Measurements from ENCODE around the gene DENND1A. TPM values are rescaled to one million over a fixed set of nuclear protein-coding genes. Genes with fewer than 3 reads are reported as not detected.

The DENND1A gene
- total and polyA plus RNA-seq, 4 donors: 7.9 to 22.0 (median 13.9) TPM

- H3K4me1 ChIP-seq (ENCODE audit: control insufficient read depth in 4 of 4, insufficient read depth in 4 of 4, low read length in 3 of 4): peaks cover 4 to 14% (median 7%) of the 10 kb centered on the region in 4 donors
- H3K36me3 ChIP-seq (ENCODE audit: control insufficient read depth in 4 of 4, insufficient read depth in 3 of 4, low read depth in 1 of 4, low read length in 3 of 4): peaks cover 2 to 14% (median 7%) of the 10 kb centered on the region in 4 donors
- WGBS: 94% methylated on average over 3 of the region's 3 CpGs
- no peak overlapping the region for H3K4me3 ChIP-seq (ENCODE audit: low read depth in 1 of 3, low read length in 3 of 3)
- H3K27ac ChIP-seq (ENCODE audit: low read depth in 1 of 2, low read length in 2 of 2): no peak overlapping the region
- H3K9ac ChIP-seq (ENCODE audit: low read depth in 1 of 2, low read length in 2 of 2): no peak overlapping the region
- no peaks in the 10 kb centered on the region for H3K9me3 ChIP-seq (ENCODE audit: control insufficient read depth in 4 of 4, low read length in 3 of 4)
- no peaks in the 10 kb centered on the region for H3K27me3 ChIP-seq (ENCODE audit: control insufficient read depth in 4 of 4, insufficient read depth in 4 of 4, low read length in 3 of 4)
- no peak for TF ChIP-seq JUND (IDR thresholded peaks at IDR 0.05)
- no peak for TF ChIP-seq HNF4A (conservative IDR thresholded peaks at IDR 0.05)
- TF ChIP-seq HNF4G (IDR thresholded peaks at IDR 0.05): no peak
- TF ChIP-seq RXRA (IDR thresholded peaks at IDR 0.05): no peak
- no peak for TF ChIP-seq FOXA2 (IDR thresholded peaks at IDR 0.05)
- TF ChIP-seq EGR1 (IDR thresholded peaks at IDR 0.05; ENCODE audit: low read depth in 2 of 2): no peak
- no peak for DNase-seq (ENCODE audit: low spot score)
Measured at GRCh38 chr9:123454361-123454760, 475.6 kb downstream of the DENND1A start.

DNA sequence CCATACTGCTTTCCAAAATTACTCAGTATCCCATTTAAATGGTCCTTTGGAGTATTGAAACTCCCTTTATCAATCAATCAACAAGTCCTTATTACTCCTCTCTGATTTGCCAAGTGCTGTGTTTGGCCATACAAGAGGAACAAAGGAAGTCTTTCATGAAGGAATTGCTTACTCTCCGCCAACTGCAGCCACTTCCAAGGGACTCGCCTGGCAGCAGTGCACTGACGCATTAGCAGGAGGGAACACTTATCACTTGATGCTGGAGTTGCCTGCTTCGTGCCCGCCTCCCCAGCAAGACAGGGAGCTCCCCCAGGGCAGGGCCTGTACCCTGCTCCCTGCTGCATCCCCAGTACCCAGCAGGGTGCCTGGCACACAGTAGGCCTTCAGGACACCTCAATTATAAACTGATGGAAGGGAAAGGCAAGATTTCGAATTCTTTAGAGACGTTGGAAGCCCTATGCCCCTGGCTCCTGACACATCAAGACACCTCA lies 476.1 kb downstream of the DENND1A start:
- DNase-seq (ENCODE audit: low spot score): no peak
- H3K27me3 ChIP-seq (ENCODE audit: control insufficient read depth in 4 of 4, insufficient read depth in 4 of 4, low read length in 3 of 4): no peaks in the 10 kb centered on the region
- 86% methylated on average over 7 of the region's 7 CpGs for WGBS
- H3K9ac ChIP-seq (ENCODE audit: low read depth in 1 of 2, low read length in 2 of 2): no peak overlapping the region
- peaks cover 4 to 14% (median 7%) of the 10 kb centered on the region in 4 donors for H3K4me1 ChIP-seq (ENCODE audit: control insufficient read depth in 4 of 4, insufficient read depth in 4 of 4, low read length in 3 of 4)
- H3K36me3 ChIP-seq (ENCODE audit: control insufficient read depth in 4 of 4, insufficient read depth in 3 of 4, low read depth in 1 of 4, low read length in 3 of 4): peaks cover 2 to 14% (median 7%) of the 10 kb centered on the region in 4 donors
- no peak overlapping the region for H3K4me3 ChIP-seq (ENCODE audit: low read depth in 1 of 3, low read length in 3 of 3)
- H3K9me3 ChIP-seq (ENCODE audit: control insufficient read depth in 4 of 4, low read length in 3 of 4): no peaks in the 10 kb centered on the region
- H3K27ac ChIP-seq (ENCODE audit: low read depth in 1 of 2, low read length in 2 of 2): no peak overlapping the region
- TF ChIP-seq GABPA (IDR thresholded peaks at IDR 0.05 in 1 of 2, conservative IDR thresholded peaks at IDR 0.05 in 1 of 2): no peak
- TF ChIP-seq ATF3 (IDR thresholded peaks at IDR 0.05): no peak
- no peak for TF ChIP-seq RXRA (IDR thresholded peaks at IDR 0.05)

DNA sequence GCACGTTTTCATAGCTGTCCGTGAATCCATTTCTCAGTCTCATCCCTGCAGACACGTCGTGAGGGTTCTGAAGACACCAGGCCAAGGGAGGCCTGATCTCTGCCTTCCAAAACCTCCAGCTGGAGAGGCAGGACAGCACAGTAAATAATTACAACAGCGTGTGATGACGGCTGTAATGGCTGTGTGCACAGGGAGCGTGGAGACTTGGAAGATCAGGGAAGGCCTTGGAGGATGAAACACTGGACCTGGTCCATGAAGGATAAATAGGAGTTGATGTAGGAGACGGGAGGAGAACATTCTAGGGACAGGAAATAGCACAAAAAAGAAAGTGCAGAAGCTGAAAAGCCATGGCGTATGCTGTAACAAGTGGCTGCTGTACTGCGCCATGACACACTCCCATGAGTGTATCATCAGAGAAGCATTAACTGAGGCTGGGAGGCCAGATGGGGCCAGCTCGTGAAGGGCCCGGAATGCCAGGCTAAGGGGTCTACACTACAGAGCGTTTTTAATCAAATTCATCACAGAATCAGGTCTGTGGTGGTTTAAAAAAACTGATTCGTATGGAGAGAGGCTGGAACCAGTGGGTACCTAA lies 476.8 kb downstream of the DENND1A start:
- H3K4me1 ChIP-seq (ENCODE audit: control insufficient read depth in 4 of 4, insufficient read depth in 4 of 4, low read length in 3 of 4): peaks cover 4 to 14% (median 7%) of the 10 kb centered on the region in 4 donors
- H3K9me3 ChIP-seq (ENCODE audit: control insufficient read depth in 4 of 4, low read length in 3 of 4): no peaks in the 10 kb centered on the region
- WGBS: 96% methylated on average over 14 of the region's 14 CpGs
- H3K9ac ChIP-seq (ENCODE audit: low read depth in 1 of 2, low read length in 2 of 2): no peak overlapping the region
- H3K27me3 ChIP-seq (ENCODE audit: control insufficient read depth in 4 of 4, insufficient read depth in 4 of 4, low read length in 3 of 4): no peaks in the 10 kb centered on the region
- peaks cover 2 to 14% (median 7%) of the 10 kb centered on the region in 4 donors for H3K36me3 ChIP-seq (ENCODE audit: control insufficient read depth in 4 of 4, insufficient read depth in 3 of 4, low read depth in 1 of 4, low read length in 3 of 4)
- no peak for DNase-seq (ENCODE audit: low spot score)
- H3K27ac ChIP-seq (ENCODE audit: low read depth in 1 of 2, low read length in 2 of 2): no peak overlapping the region
- no peak overlapping the region for H3K4me3 ChIP-seq (ENCODE audit: low read depth in 1 of 3, low read length in 3 of 3)
- TF ChIP-seq, protein P1, sequence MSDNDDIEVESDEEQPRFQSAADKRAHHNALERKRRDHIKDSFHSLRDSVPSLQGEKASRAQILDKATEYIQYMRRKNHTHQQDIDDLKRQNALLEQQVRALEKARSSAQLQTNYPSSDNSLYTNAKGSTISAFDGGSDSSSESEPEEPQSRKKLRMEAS (IDR thresholded peaks at IDR 0.05): no peak
- TF ChIP-seq EGR1 (IDR thresholded peaks at IDR 0.05; ENCODE audit: low read depth in 2 of 2): no peak
- no peak for TF ChIP-seq GABPA (IDR thresholded peaks at IDR 0.05 in 1 of 2, conservative IDR thresholded peaks at IDR 0.05 in 1 of 2)
- no peak for TF ChIP-seq CTCF (IDR thresholded peaks at IDR 0.05; ENCODE audit: low read depth, low read length, missing input control)
- TF ChIP-seq SP1 (IDR thresholded peaks at IDR 0.05): no peak
